Cardiac septum (tissue), 1 donor: ENCODE data around the gene NPHS2. TPM values are rescaled to one million over a fixed set of nuclear protein-coding genes. Genes with fewer than 3 reads are reported as not detected.

ENCODE experiments used
- DNase-seq: peaks from one replicate; pipeline ENCODE4 v3.0.0-alpha.2; 2020; ENCODE audit warnings: low spot score
- intact Hi-C: fragments of 100-400 bp; cut with DNase I; formaldehyde crosslinking; loops from one replicate; pipeline ENCODE4 v1.14.0; 2022
- long read RNA-seq: library from polyadenylated mRNA; unstranded; transcript quantifications from one replicate; pipeline ENCODE4 v2.0.0, GENCODE V29; 2021
- total RNA-seq: library from RNA; stranded (reverse); fragmentation: NEBNext Ultra II Directional; extraction: Animal tissue kit (Norgen Biotek cat#: 25700); gene quantifications from one replicate; pipeline ENCODE4 v1.2.1, GENCODE V29; 2021
- donor health status: DM: no; HTN: no; CAD: no.

The NPHS2 gene
- not detected for total RNA-seq
- long read RNA-seq = 0 reads

DNA sequence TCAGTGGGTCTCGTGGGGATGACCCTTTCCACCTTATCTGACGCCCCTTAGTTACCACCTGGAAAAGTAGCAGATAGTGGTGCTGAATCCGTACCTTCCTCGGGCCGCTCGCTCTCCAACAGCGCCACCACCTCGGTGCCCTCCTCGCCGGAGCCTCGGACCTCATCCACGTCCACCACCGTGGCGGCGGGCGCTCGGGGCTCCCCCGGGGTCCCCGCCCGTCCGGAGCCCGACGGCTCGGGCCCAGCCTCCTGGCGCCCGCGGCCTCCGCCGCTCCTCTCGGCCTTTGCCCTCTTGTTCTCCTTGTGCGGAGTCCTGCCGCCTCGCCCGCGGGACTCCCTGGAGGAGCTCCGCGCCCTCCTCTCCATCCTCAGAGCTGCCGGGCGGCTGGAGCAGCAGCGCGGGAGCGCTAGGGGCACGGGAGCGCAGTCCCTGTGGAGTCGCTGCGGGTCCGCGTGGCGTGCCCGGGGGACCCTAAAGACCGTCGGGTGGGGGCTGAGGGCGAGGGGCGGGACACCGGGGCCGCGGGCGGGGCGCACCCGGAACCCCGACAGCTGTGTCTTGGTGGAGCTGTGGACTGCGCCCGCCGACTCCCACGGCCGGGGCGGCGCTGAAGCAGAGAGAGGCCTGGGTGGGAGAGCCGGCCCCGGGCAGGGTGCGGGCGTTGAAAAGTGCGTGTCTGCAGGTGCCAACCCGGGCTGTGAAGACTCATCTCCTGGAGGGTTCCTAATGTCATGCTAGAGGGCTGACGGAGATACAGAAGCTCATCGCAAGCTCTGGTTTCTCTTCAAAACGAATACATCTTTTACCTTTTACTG, at the start of gene NPHS2:
Gene NPHS2 (minus strand): TSS at position 452 of the 818 bp plus-strand sequence. CDS start 84 bp downstream, at position 368.
- intact Hi-C loops = no loop called here
- no peak for DNase-seq

DNA sequence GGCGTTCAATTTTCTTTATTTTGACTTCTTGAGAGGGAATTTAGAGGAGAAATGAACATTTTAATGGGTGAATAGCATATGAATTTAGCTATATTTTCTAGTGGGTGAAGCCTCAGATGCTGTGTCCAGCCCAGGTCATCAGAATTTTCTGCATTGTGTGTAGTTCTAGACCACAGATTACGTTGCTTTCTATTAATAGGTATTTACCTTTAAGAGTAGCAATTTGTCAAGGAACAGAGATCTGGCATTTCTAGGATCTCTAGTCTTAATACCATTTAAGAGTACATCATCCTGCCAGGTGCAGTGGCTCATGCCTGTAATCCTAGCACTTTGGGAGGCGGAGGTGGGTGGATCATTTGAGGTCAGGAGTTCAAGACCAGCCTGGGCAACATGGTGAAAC, 36.6 kb upstream of the NPHS2 start:
- intact Hi-C loops = no loop called here
- DNase-seq = no peak

DNA sequence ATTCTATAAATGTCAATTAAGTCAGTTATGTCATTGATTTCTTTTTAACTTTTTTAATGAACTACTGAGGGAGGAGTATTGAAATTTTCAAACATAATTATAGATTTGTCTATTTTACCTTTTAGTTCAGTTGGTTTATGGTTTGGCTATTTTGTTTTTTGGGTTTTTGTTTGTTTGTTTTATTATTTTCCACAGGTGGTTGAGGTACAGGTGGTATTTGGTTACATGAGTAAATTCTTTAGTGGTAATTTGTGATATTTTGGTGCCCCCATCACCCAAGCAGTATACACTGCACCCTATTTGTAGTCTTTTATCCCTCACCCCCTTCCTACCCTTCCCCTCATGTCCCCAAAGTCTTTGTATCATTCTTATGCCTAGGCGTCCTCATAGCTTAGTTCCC, 25.3 kb upstream of the NPHS2 start:
- intact Hi-C loops = no loop called here
- no peak for DNase-seq

DNA sequence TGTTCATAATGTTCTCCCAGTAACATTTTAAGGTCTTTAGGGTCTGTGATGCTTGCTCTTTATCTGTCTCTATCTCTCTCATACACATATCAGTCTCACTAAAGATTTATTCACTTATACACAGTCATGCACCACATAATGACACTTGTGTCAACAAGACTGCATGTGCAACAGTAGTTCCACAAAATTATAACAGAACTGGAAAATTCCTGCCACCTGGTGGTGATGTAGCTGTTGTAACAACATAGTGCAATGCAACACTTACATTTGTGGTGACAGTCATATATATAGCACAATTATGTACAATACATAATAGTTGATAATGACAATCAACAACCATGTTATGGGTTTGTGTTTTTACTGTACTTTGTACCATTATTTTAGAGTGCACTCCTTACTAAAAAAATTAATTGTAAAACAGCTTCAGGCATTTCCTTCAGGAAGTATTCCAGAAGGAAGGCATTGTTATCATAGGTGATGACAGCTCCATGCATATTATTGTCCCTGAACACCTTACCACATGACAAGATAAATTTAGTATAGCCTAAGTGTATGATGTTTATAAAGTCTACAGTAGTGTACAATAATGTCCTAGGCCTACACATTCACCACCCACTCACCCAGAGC, 24.0 kb upstream of the NPHS2 start:
- intact Hi-C loops = no loop called here
- no peak for DNase-seq

DNA sequence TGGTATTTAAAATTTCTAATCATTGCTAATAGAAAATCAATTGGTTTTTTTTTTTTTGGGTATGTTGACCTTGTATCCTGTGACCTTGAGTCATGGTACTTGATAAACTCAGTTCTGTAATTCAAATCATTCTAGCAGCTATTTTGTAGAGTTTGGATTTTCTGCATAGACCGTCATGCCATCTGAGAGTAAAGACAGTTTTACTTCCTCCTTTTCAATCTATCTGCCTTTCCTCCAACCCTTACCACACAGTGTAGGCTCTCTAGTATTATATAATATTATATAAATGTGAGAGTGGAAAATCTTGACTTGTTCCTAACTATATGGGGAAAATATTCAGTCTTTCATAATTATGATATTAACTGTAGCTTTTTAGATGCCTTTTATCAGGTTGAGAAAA, 22.9 kb upstream of the NPHS2 start:
- no peak for DNase-seq
- intact Hi-C loops = no loop called here

DNA sequence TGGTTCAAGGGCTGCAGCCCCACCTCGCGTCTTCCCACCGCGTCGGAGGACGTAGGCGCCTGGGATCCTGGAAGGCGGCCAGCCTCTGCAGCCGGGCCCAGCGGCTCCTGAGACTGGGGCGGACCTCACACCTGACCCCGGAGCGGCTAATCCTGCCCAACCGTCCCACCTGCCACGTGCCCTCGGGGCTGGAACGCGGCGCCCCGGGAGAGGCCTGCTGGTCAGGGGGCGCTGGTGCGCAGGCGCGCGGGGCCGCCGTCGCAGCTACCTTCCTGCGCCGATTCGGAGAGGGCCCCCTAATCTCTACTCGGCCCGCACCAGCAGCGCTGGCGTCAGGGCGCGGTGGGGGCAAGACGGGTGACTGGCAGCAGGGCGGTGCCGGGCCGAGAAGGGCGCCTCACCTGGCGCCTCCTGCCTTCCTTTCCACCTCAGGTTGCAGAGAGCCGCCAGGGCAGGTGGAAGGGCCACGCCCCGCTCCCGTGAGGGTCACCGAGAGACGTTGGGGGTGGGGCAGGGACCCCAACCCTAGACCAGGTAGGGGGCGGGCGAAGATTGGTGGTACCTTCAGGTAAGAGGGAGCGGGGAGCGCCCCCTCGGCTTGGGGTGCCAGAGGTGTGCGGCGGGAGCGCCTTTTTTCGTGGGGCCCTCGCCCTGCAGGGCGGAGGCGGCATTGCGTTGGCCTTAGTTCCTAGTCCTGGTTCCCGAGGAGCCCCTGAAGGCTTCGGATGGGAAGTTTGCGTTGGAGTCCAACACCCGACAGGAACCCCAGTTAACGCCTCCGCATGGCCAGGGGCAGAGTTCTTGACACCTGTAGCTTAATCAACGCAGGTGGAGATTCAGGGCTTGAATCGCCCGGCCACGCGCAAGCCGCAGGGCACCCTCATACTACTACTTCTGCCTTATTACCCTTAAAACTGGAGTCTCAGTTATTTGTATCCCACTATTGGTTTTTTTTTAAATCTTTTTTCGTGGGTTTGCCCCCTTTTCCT, 16.1 kb upstream of the NPHS2 start, which contains the start of gene TDRD5:
Gene TDRD5 (plus strand): TSS at position 241 of the 989 bp plus-strand sequence. CDS start 784 bp downstream, outside the sequence.
- DNase-seq = no peak
- intact Hi-C loops = no loop called here

DNA sequence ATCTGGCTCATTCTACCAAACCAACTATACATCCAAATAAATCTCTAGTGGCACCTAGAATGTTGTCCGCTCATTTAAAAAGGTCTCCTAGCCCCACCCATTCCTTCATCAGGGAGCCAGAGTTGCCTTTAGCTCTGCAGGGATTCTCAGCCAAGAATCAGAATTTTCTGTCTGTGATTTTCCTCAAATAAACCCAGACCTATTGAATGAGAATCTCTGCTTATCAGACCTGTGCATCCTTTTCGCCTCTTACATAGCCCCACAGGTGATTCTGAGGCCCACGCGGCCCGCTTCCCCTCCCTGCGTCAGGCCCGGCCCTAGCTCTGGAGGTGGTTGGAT, 15.5 kb upstream of the NPHS2 start:
- no peak for DNase-seq
- intact Hi-C loops = no loop called here

DNA sequence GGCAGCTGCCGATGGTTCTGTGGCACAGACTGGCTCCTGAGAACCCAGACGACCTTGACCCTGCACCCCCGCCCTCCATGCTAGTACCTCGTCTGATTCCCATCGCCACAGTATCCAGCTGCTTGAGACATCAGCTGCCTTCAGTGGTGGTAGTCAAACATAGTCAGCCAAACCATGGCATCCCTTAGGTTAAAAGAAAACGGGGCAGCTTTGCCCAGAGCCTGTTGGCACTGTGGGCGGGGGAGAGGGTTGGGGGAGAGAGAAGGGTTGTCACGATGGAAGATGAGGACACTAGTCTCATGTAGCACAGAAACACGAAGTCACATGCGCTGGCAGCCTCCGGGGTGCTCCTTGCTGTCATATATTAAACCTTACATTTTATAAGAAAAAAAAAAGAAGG, 14.9 kb upstream of the NPHS2 start:
- DNase-seq = no peak
- intact Hi-C loops = no loop called here

DNA sequence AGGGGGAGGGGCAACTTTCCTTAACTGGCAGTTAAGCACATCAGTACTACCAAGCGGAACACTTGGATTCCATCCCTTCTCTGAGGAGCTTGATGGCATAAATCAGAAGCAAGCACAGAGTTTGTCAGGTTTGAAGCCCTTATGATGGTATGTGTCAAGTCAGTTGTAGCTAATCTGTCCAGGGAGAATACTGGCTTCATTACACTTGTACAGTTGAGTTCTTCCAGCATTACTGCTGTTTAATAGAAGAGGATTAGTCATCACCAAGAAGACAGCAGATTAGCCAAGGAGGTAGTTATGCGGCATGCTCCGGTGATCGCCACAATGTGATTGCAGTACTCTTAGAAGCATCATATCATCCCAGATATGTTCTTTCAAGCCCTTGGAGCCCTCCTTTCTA, 13.8 kb upstream of the NPHS2 start:
- intact Hi-C loops = no loop called here

DNA sequence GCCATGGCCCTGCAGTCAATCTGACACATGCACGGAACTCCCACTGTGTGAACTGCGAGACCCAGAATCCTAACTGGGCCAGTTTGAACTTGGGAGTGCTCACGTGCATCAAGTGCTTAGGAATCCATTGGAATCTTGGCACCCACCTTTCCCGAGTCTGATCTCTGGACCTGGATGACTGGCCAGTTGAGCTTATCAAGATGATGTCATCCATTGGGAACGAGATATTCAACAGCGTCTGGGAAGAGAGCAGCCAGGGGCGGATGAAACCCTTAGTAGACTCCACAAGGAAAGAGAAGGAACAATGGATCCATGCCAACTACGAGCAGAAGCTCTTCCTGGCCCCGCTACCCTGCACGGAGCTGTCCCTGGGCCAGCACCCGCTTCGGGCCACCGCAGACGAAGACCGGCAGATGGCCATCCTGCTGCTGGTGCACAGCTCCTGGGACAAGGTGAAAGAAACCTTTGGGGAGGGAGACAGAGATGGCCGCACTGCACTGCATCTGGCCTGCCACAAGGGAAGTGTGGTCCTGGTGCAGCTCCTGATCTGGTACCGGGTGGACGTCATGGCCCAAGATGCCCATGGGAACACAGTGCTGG, 12.8 kb upstream of the NPHS2 start:
- intact Hi-C loops = no loop called here
- no peak for DNase-seq

More for the DNA sequence above, 13.8 kb upstream of the NPHS2 start:
- no peak for DNase-seq

DNA sequence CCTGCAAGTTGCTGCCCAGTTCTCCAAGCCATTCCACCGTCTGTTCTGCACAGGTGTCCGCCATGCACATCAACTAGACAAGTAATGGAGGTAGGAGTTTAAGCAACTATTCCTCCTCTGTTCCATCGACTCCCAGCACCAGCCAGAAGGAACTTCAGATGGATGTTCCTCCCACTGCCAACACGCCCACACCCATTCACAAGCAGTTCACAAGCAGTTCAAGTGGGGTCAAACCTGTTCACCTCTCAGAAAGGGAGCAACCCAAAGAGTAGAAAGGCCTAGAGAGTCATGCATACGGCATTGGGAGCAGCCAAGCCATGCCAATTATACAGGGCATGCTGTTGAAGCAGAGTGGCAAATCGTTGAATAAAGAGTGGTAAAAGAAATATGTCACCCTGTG, 11.6 kb upstream of the NPHS2 start:
- intact Hi-C loops = no loop called here
- no peak for DNase-seq

DNA sequence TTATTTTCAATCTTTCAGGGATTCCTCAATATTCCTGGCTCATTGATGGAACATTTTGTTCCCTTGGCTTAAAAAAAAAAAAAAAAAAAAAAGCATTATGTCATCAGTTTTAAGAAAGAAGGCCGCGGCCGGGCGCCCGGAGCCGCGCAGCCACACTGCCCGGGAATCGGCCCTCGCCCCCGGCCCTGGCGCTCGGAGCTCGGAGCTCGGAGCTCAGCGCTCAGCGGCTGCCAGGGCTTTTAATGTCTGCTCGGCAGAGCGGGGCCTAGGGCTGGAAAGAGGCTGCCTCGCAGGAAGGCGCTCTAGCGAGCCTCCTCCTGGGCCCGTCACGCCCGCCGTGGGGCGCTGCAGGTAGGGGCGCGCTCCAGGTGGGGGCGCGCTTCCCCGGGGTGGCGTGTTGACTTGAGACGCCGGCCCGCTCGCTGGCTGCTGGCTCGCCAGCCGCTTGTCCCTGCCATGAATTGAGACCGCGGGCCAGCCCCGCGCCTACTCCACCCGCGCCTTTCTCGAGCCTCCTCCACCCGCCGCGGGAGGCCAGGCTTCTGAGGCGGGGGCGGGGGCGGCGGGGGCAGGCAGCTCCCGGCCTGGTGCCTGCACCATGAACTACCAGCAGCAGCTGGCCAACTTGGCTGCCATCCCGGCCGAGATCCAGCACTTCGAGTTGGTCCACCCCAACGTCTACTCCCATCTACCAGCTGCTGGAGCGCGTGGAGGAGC, 10.5 kb upstream of the NPHS2 start:
- DNase-seq = no peak
- intact Hi-C loops = no loop called here

DNA sequence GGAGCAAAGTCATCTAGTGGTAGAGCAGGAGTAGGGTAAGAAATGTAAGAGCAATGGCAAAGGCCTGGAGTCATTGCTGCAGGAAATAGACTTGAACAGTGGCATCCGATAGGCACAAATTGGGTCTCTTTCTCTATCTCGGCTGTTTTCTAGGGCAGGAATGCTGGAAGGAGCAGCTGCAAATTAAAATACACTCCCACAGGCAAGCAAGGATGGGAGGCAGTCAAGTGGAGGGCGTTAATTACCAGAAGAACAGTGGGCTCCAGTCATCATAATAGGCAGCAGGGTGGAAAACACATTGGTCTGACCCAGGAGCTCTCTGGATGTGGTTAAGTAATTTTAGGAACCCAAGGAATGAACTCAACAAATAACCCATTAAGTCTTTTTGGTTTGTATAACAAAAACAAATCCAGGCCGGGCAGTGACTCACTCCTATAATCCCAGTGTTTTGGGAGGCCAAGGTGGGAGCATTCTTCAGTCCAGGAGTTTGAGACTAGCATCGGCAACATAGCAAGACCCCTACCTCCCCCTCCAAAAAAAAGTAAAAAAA, 8.1 kb upstream of the NPHS2 start:
- intact Hi-C loops = no loop called here
- DNase-seq = no peak

DNA sequence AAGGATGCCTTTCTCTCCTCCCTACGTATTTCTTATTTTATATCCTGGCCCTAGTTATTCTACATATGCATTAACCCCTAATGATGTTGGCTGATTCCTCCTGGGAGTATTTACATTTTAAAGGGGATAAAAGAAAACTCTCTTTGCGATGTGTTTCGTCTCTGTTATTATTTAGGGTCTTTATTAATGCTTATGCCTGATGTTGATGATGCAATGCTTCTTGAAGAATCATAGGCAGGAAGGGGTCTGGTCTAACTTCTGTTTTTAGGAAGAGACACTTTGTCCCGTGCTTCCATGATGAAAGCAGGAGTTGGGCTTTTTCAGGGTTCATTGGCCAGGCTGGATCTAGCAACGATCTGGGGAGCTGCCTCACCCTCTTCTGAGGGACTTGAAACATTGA, 761 bp upstream of the NPHS2 start:
- intact Hi-C loops = no loop called here
- DNase-seq = no peak

DNA sequence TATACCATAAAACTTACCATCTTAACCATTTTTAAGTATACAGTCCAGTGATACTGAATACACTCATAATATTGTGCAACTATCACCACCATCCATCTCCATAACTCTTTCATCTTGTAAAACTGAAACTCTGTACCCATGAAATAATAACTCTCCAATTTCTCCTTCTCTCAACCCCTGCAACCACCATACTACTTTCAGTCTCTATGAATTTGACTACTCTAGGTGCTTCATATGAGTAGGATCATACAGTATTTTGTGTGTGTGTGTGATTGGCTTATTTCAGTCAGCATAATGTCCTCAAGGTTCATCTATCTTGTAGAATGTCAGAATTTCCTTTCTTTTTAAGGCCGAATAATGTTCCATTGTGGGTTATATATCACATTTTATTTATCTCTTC, 17.7 kb downstream of the NPHS2 start:
- intact Hi-C loops = no loop called here
- DNase-seq = no peak

DNA sequence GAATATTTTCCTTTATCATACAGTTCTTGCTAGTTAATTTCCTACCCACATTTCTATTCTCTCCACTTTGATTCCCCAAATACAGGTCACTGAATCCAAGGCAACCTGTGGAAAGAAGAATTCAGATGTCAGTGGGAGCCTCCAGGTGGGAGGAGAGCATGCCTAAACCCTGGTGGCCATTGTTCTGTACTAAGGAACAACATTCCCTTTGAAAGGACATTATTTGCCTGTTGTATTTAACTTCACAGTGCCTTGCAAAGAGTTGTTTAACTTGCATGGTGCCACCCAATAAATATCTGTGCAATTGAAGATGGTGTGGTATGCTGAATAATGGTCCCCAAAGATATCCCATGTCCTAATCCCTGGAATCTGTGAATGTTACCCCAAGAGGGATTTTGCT, 21.3 kb downstream of the NPHS2 start:
- no peak for DNase-seq
- intact Hi-C loops = no loop called here

DNA sequence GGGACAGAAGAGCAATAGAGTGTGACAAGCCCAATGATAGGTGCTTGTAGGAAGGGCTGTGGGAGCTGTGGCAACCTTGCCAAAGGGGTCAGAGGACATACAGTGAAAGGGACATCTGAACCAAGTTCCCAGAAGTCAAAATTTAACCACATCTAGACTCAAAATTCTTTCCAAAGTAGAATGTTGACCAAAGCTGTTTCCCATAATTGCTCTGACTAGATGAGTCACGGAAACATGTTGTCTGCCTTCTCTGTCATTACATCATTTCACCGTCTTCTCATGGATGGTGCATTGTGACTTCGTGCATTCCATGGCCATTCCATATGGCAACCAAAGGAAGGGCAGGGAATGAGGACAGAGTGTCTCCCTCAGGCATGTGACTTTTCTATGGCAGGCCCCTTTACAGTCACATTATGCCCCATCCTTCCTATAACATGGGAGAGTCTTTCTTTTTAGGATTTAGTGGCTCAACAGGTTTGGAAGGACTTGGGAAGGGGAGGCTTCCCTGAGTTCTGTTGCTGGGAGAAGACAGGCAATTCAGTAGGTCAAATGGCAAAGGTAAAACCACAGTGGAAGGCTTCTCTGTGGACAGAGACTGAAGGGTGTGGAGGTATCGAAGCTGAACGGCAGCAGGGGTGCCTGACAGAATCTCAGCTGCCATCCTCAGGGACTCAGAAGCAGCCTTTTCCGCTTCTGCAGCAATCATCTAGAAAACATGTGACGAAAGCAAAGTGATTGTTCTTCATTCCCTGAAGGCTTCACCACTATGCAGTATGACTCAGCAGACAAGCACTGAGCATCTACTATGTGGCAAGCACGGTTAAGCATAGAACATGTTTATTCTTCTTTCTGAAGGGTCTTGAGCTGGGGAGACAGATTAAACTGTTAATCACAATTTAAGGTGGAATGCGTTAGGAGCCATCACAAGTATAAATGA, 24.7 kb downstream of the NPHS2 start:
- no peak for DNase-seq
- intact Hi-C loops = no loop called here

DNA sequence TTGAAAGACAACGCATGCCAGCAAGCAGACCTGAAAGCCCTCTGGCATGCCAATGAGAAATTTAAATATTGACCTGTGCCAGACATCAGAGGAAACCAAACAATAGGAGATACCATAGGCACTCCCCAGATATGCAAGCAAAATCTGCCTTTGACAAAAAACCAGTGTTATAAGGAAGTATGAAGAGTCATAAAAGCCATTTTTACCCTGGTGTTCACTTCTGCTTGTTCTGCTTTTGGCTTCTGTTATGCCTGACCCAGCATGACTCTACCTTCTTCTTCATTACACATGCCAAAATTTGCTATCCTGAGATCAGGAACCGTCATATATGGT, 26.4 kb downstream of the NPHS2 start:
- DNase-seq = no peak
- intact Hi-C loops = no loop called here
